Measurements from ENCODE around the gene TMEM240. TPM values are rescaled to one million over a fixed set of nuclear protein-coding genes. Genes with fewer than 3 reads are reported as not detected.
"Not testable (repeated sequence)": the region's sequence is repeated elsewhere in the genome, so short reads cannot be mapped to it uniquely, and the experiment has no call there.

The TMEM240 gene
- total RNA-seq, 2 experiments from 2014 or later: 0.75 to 1.5 TPM

GRCh38 chr1:1511533-1512285 is 28.7 kb downstream of the TMEM240 start, which contains the start of gene ATAD3A:
Gene ATAD3A (plus strand): TSS chr1:1512162. CDS start chr1:1512269, 107 bp downstream.
- POLR2A ChIA-PET: interaction anchor here (0.9 to 1.4 kb wide), 2 partner anchors 103 to 112 kb away, joined by 4 to 7 read pairs; partner anchors contain the start of genes CCNL2 and MIB2

GRCh38 chr1:1510912-1511532 is 29.4 kb downstream of the TMEM240 start:
- Histone ChIP-seq H3K9me3 (ENCODE audit: control insufficient read depth in 1 of 2, insufficient read depth in 1 of 2, low read length in 2 of 2) (peaks cover 0 to 5% of the 10 kb centered on the region in 2 experiments), H3K4me1 (ENCODE audit: insufficient read depth, low read length) (peaks cover 16% of the 10 kb centered on the region), H3K27ac (ENCODE audit: low read depth in 1 of 2, low read length in 2 of 2) (peak overlapping the region in 1 of 2 donors; percentile 79), H3K36me3 (ENCODE audit: insufficient read depth, low read length) (no peaks in the 10 kb centered on the region), H3K27me3 (ENCODE audit: control insufficient read depth in 1 of 2, insufficient read depth in 2 of 2, low read length in 2 of 2) (no peaks in the 10 kb centered on the region), H3K4me3 (ENCODE audit: low read length) (peak overlapping the region; percentile 71)
- ATAC-seq (ENCODE audit: poor library complexity) (no peak), DNase-seq (peak in 1 of 14 experiments; percentile 11)
- peak overlapping the region; percentile 95 for H3K27ac Mint-ChIP-seq
- peaks cover 14% of the 10 kb centered on the region for H3K4me1 Mint-ChIP-seq (ENCODE audit: low read depth)
- no peaks in the 10 kb centered on the region for H3K27me3 Mint-ChIP-seq
- CTCF ChIA-PET: no interaction called here
- peak overlapping the region; percentile 91 for H3K4me3 Mint-ChIP-seq
- no peaks in the 10 kb centered on the region for H3K9me3 Mint-ChIP-seq
- intact Hi-C loops (cut with DNase I, micrococcal nuclease): loop anchor here in 1 of 2 experiments (2.0 to 5.0 kb wide), 2 partner anchors 40 to 106 kb away; partner anchors contain the start of genes ATAD3B and MIB2
- POLR2A ChIA-PET: interaction anchor here (0.9 to 1.4 kb wide), 2 partner anchors 104 to 112 kb away, joined by 4 to 7 read pairs; partner anchors contain the start of genes CCNL2 and MIB2
- H3K36me3 Mint-ChIP-seq (ENCODE audit: low read depth): peaks cover 12% of the 10 kb centered on the region
- no peak for TF ChIP-seq CTCF (IDR thresholded peaks at IDR 0.05)

More at GRCh38 chr1:1511533-1512285, 28.7 kb downstream of the TMEM240 start, which contains the start of gene ATAD3A:
- intact Hi-C loops (cut with DNase I, micrococcal nuclease): loop anchor here in 1 of 2 experiments (1.0 to 5.0 kb wide), 3 partner anchors 41 to 106 kb away; partner anchors contain the start of genes ATAD3B, MIB2 and SSU72
- Mint-ChIP-seq H3K9me3 (no peaks in the 10 kb centered on the region), H3K36me3 (ENCODE audit: low read depth) (peaks cover 12% of the 10 kb centered on the region), H3K27ac (peak within 1 kb of the TSS; percentile 95), H3K4me1 (ENCODE audit: low read depth) (peaks cover 14% of the 10 kb centered on the region), H3K4me3 (peak within 1 kb of the TSS; percentile 99), H3K27me3 (no peaks in the 10 kb centered on the region)
- ATAC-seq (ENCODE audit: poor library complexity) (peak; percentile 92), DNase-seq (peak; percentile 88 to 98 (median 94))
- CTCF ChIA-PET: no interaction called here
- TF ChIP-seq CTCF (IDR thresholded peaks at IDR 0.05): no peak
- peaks cover 0 to 5% of the 10 kb centered on the region in 2 experiments for H3K9me3 ChIP-seq (ENCODE audit: control insufficient read depth in 1 of 2, insufficient read depth in 1 of 2, low read length in 2 of 2)
- H3K4me1 ChIP-seq (ENCODE audit: insufficient read depth, low read length): peaks cover 16% of the 10 kb centered on the region
- H3K27me3 ChIP-seq (ENCODE audit: control insufficient read depth in 1 of 2, insufficient read depth in 2 of 2, low read length in 2 of 2): no peaks in the 10 kb centered on the region
- peak within 1 kb of the TSS; percentile 79 to 88 for H3K27ac ChIP-seq (ENCODE audit: low read depth in 1 of 2, low read length in 2 of 2)
- H3K36me3 ChIP-seq (ENCODE audit: insufficient read depth, low read length): peaks cover 2% of the 10 kb centered on the region
- H3K4me3 ChIP-seq (ENCODE audit: low read length): peak within 1 kb of the TSS; percentile 71

DNA sequence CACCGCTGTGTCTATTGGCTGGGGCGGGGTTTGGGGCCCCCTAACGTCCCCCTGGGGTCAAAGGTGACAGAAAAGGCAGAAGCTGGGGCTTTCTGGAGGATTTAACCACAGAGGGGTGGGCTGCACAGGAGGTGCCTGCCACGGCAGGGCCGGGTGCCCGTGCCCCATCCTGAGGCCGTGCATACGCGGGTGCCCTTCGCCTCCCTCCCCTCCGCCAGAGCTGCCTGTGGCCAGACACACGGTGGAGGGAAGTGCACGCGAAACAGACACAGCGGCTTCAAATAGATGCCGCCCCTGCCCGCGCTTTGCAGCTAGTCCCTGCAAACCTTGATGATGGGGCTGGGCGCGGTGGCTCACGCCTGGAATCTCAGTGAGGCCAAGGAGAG is 31.0 kb downstream of the TMEM240 start:
- H3K4me3 Mint-ChIP-seq; intact Hi-C loops (cut with DNase I, micrococcal nuclease); H3K27ac Mint-ChIP-seq; H3K9me3 Mint-ChIP-seq; H3K36me3 ChIP-seq (ENCODE audit: insufficient read depth, low read length); DNase-seq; H3K9me3 ChIP-seq (ENCODE audit: control insufficient read depth in 1 of 2, insufficient read depth in 1 of 2, low read length in 2 of 2); H3K4me3 ChIP-seq (ENCODE audit: low read length); H3K27ac ChIP-seq (ENCODE audit: low read depth in 1 of 2, low read length in 2 of 2); H3K27me3 ChIP-seq (ENCODE audit: control insufficient read depth in 1 of 2, insufficient read depth in 2 of 2, low read length in 2 of 2); H3K36me3 Mint-ChIP-seq (ENCODE audit: low read depth); ATAC-seq (ENCODE audit: poor library complexity); CTCF ChIA-PET; H3K27me3 Mint-ChIP-seq; POLR2A ChIA-PET: not testable (repeated sequence)
- H3K4me1 Mint-ChIP-seq (ENCODE audit: low read depth): peaks cover 26% of the 10 kb centered on the region
- peaks cover 30% of the 10 kb centered on the region for H3K4me1 ChIP-seq (ENCODE audit: insufficient read depth, low read length)

- H3K9me3 Mint-ChIP-seq; H3K27ac Mint-ChIP-seq; H3K36me3 ChIP-seq (ENCODE audit: insufficient read depth, low read length); intact Hi-C loops (cut with DNase I, micrococcal nuclease); H3K9me3 ChIP-seq (ENCODE audit: control insufficient read depth in 1 of 2, insufficient read depth in 1 of 2, low read length in 2 of 2); H3K4me3 Mint-ChIP-seq; CTCF ChIA-PET; H3K27me3 Mint-ChIP-seq; H3K4me3 ChIP-seq (ENCODE audit: low read length); ATAC-seq (ENCODE audit: poor library complexity); H3K36me3 Mint-ChIP-seq (ENCODE audit: low read depth); H3K27me3 ChIP-seq (ENCODE audit: control insufficient read depth in 1 of 2, insufficient read depth in 2 of 2, low read length in 2 of 2); H3K27ac ChIP-seq (ENCODE audit: low read depth in 1 of 2, low read length in 2 of 2); POLR2A ChIA-PET; DNase-seq: not testable (repeated sequence)
- peaks cover 30% of the 10 kb centered on the region for H3K4me1 ChIP-seq (ENCODE audit: insufficient read depth, low read length)
- H3K4me1 Mint-ChIP-seq (ENCODE audit: low read depth): peaks cover 26% of the 10 kb centered on the region
These were observed 31.5 kb downstream of the TMEM240 start for GRCh38 chr1:1508775-1509464.
